MCF 10A (cell line): ENCODE results near the gene GPC6. TPM values are rescaled to one million over a fixed set of nuclear protein-coding genes. Genes with fewer than 3 reads are reported as not detected.
A peak's percentile ranks its signal among the peaks of the same experiment; 100 is the strongest.
"Not testable (repeated sequence)": the region's sequence is repeated elsewhere in the genome, so short reads cannot be mapped to it uniquely, and the experiment has no call there.

Source experiments
- BruUV-seq: library from RNA; stranded (reverse); fragments of 400-500 nt; replicated peaks from 2 replicates; lab custom pipeline; 2021; lab: Mats Ljungman, UMichigan
- CTCF ChIA-PET: fragments of 300-600 bp; sonication (Branson Sonifier 250); formaldehyde crosslinking; extraction: SDS; loops from one replicate; lab custom pipeline; 2021; ENCODE audit warnings: antibody characterized with exemption, inconsistent platforms; lab: Yijun Ruan, JAX
- POLR2A ChIA-PET: fragments of 300-600, 350-650 bp; sonication (Branson Sonifier 250); formaldehyde crosslinking; extraction: SDS; loops from one replicate; lab custom pipeline; 2020; ENCODE audit warnings: antibody characterized with exemption, inconsistent platforms; lab: Yijun Ruan, JAX
- DNase-seq: peaks from one replicate; pipeline ENCODE4 v3.0.0-alpha.2; 2018; ENCODE audit not compliant: unreplicated experiment
- H3K27ac Mint-ChIP-seq: one replicate; pipeline ENCODE4 v1.8.0; 2022; ENCODE audit warnings: mild to moderate bottlenecking, low read depth, mixed read lengths; ENCODE audit not compliant: unreplicated experiment
- H3K27me3 Mint-ChIP-seq: one replicate; pipeline ENCODE4 v1.8.0; 2022; ENCODE audit warnings: mixed read lengths; ENCODE audit not compliant: insufficient read depth, unreplicated experiment
- H3K36me3 Mint-ChIP-seq: one replicate; pipeline ENCODE4 v1.8.0; 2022; ENCODE audit warnings: mild to moderate bottlenecking, moderate library complexity, mixed read lengths; ENCODE audit not compliant: insufficient read depth, unreplicated experiment
- H3K4me1 Mint-ChIP-seq: one replicate; pipeline ENCODE4 v1.8.0; 2022; ENCODE audit warnings: mixed read lengths; ENCODE audit not compliant: insufficient read depth, unreplicated experiment
- H3K4me3 Mint-ChIP-seq: one replicate; pipeline ENCODE4 v1.8.0; 2022; ENCODE audit warnings: mild to moderate bottlenecking, moderate library complexity, mixed read lengths; ENCODE audit not compliant: unreplicated experiment
- H3K9me3 Mint-ChIP-seq: one replicate; pipeline ENCODE4 v1.8.0; 2022; ENCODE audit warnings: mixed read lengths; ENCODE audit not compliant: unreplicated experiment
- intact Hi-C: fragments of 100-400 bp; cut with micrococcal nuclease; formaldehyde crosslinking; loops from 2 replicates; pipeline ENCODE4 v1.14.1; 2022
- total RNA-seq: library from RNA; stranded (reverse); gene quantifications from 2 replicates; pipeline ENCODE4 v1.2.3, GENCODE V29; 2022
- TF ChIP-seq, protein P1 (sequence below): fragments of 200-600 bp; IDR thresholded peaks from one replicate; pipeline ENCODE4 v1.8.0; 2022; ENCODE audit warnings: antibody characterized with exemption, mild to moderate bottlenecking; ENCODE audit not compliant: unreplicated experiment

Gene GPC6
- total RNA-seq, 1 experiment from 2014 or later: 8.4 TPM

DNA sequence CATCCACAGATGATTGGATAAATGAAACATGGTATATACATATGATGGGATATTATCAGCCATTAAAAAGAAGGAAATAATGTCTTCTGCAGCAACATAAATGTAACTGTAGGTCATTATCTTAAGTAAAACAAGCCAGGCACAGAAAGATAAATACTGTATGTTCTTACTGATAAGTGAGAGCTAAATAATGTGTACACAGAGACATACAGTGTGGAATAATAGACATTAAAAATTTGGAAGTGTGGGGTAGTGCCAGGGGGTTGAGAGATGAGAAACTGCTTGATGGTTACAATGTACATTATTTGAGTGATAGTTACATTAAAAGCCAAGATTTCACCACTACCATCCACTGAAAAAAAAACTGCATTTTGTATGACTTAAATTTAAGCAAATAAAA, 26.0 kb upstream of the GPC6 start:
- intact Hi-C loops: no loop called here
- no peaks in the 10 kb centered on the region for H3K4me1 Mint-ChIP-seq
- POLR2A ChIA-PET: no interaction called here
- H3K36me3 Mint-ChIP-seq: no peaks in the 10 kb centered on the region
- H3K4me3 Mint-ChIP-seq: no peak overlapping the region
- no peaks in the 10 kb centered on the region for H3K27me3 Mint-ChIP-seq
- no peak for DNase-seq
- no peak overlapping the region for H3K27ac Mint-ChIP-seq
- no TSS peak for BruUV-seq
- TF ChIP-seq, protein P1, sequence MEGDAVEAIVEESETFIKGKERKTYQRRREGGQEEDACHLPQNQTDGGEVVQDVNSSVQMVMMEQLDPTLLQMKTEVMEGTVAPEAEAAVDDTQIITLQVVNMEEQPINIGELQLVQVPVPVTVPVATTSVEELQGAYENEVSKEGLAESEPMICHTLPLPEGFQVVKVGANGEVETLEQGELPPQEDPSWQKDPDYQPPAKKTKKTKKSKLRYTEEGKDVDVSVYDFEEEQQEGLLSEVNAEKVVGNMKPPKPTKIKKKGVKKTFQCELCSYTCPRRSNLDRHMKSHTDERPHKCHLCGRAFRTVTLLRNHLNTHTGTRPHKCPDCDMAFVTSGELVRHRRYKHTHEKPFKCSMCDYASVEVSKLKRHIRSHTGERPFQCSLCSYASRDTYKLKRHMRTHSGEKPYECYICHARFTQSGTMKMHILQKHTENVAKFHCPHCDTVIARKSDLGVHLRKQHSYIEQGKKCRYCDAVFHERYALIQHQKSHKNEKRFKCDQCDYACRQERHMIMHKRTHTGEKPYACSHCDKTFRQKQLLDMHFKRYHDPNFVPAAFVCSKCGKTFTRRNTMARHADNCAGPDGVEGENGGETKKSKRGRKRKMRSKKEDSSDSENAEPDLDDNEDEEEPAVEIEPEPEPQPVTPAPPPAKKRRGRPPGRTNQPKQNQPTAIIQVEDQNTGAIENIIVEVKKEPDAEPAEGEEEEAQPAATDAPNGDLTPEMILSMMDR: no peak
- H3K9me3 Mint-ChIP-seq: peaks cover 2% of the 10 kb centered on the region
- CTCF ChIA-PET: no interaction called here

DNA sequence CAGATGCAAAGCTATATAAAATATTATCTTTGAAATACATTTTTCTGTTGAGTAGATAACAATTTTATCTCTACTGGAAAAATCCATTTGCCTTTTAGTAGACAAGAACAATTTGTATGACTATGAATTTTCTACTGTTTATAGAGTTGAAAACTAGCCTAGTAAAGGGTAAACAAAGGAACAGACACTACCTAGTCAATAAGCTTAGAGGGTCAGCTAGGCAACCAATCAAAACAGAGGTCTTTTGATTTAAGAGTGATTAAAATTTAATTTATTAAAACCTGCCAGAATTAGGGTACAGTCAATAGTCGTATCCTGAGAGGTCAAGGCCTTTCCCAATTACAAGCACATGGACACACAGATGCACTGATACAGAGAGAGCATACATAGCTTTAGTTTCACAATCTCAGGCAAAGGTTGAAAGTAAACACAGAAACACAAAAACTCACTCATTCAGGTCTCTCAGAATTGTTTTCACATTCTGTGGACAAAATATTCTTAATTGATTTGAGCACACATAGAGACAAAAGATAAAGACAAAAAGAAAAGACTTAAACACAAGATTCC, 24.5 kb upstream of the GPC6 start:
- POLR2A ChIA-PET: no interaction called here

DNA sequence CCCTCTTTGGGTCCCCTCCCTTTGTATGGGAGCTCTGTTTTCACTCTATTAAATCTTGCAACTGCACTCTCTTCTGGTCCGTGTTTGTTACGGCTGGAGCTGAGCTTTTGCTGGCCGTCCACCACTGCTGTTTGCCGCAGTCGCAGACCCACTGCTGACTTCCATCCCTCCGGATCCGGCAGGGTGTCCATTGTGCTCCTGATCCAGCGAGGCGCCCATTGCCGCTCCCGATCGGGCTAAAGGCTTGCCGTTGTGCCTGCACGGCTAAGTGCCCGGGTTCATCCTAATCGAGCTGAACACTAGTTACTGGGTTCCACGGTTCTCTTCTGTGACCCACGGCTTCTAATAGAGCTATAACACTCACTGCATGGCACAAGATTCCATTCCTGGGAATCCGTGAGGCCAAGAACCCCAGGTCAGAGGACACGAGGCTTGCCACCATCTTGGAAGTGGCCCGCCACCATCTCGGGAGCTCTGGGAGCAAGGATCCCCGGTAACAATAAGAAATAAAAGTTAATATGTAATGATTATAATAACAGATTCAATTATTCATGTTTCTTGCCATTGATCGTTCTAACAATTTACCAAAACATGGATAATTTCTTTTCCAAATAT, 19.7 kb upstream of the GPC6 start:
- H3K4me3 Mint-ChIP-seq, H3K27ac Mint-ChIP-seq, DNase-seq, CTCF ChIA-PET, H3K4me1 Mint-ChIP-seq, intact Hi-C loops, H3K36me3 Mint-ChIP-seq, BruUV-seq, H3K9me3 Mint-ChIP-seq, H3K27me3 Mint-ChIP-seq: not testable (repeated sequence)
- POLR2A ChIA-PET: interaction anchor here (0.6 kb wide), 1 partner anchor 353 kb away, joined by 3 read pairs; no protein-coding TSS in a partner anchor

More for the DNA sequence above, 24.5 kb upstream of the GPC6 start:
- no TSS peak for BruUV-seq
- CTCF ChIA-PET: no interaction called here
- Mint-ChIP-seq H3K36me3 (no peaks in the 10 kb centered on the region), H3K9me3 (no peaks in the 10 kb centered on the region), H3K27me3 (no peaks in the 10 kb centered on the region), H3K4me3 (no peak overlapping the region), H3K27ac (no peak overlapping the region), H3K4me1 (no peaks in the 10 kb centered on the region)
- intact Hi-C loops: no loop called here
- TF ChIP-seq, protein P1: no peak
- no peak for DNase-seq

DNA sequence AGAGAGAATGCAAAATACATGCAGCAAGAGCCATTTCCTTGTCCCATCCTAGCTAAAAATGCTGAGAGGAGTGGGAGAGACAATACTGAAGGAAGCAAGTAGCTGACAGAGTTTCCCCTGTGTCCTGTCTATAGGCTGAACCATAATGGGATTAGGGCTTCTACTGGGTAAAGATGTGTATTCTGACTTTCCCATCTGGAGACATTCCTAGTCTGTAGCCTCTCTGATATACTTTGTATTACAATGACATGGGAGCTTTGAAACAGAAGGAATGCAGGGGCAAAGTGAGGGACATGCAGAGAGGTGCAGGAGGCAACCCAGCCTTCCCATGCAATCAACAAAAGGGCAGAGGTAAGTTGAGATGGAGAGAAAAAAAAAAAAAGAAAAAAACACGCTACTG, 10.5 kb upstream of the GPC6 start:
- ChIA-PET POLR2A (interaction anchor here (0.8 to 1.2 kb wide), 2 partner anchors 11 to 12 kb away, joined by 3 read pairs; partner anchors contain the start of gene GPC6), CTCF (interaction anchor here (0.9 kb wide), 1 partner anchor 1129 kb away, joined by 3 read pairs; no protein-coding TSS in a partner anchor)
- intact Hi-C loops: no loop called here
- TF ChIP-seq, protein P1: no peak
- Mint-ChIP-seq H3K36me3 (no peaks in the 10 kb centered on the region), H3K4me3 (no peak overlapping the region), H3K27me3 (no peaks in the 10 kb centered on the region), H3K9me3 (no peaks in the 10 kb centered on the region), H3K27ac (peak overlapping the region; percentile 64), H3K4me1 (peaks cover 21% of the 10 kb centered on the region)
- DNase-seq: no peak
- no TSS peak for BruUV-seq
